HG03045 (cell line): ENCODE results near the gene PIGV.
"Not testable (repeated sequence)": the region's sequence is repeated elsewhere in the genome, so short reads cannot be mapped to it uniquely, and the experiment has no call there.

Source experiments
- ATAC-seq: cut with Tn5 transposase; IDR thresholded peaks from one replicate; pipeline ENCODE4 v1.9.1; 2021; ENCODE audit warnings: mild to moderate bottlenecking, moderate library complexity; ENCODE audit not compliant: unreplicated experiment

PIGV gene

GRCh38 chr1:26791148-26791547 is 3.4 kb downstream of the PIGV start:
- no peak for ATAC-seq

- no peak for ATAC-seq
These were observed 3.9 kb downstream of the PIGV start for GRCh38 chr1:26791626-26792025.

DNA sequence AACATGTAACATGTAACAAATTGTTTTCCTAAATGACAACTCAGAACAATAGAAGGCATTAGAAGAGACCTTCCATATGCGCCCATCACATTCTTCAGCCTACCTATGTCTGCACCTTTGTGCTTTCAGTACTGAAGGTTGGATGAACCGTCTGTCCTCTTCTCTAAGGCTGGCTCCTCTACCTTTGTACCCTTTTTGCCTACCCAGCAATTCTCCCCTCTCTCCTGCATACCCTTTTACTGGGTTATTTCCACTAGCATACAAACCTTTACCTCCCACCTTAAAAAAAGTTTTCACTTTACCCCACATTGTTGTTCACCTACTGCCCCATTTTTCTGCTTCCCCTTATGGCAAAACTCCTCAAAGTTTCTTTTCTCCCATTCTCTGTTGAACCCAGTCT is 5.2 kb downstream of the PIGV start:
- ATAC-seq, result no peak

DNA sequence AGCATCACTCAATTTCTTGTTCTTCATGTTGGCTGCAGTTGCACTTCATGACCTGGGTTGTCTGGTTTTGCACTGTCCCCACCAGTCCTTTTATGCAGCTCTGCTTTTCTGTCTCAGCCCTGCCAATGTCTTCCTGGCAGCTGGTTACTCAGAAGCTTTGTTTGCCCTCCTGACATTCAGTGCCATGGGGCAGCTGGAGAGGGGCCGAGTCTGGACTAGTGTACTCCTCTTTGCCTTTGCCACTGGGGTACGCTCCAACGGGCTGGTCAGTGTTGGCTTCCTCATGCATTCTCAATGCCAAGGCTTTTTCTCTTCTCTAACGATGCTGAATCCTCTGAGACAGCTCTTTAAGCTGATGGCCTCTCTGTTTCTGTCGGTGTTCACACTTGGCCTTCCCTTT is 6.6 kb downstream of the PIGV start:
- ATAC-seq, result no peak

GRCh38 chr1:26797627-26798026 is 9.9 kb downstream of the PIGV start:
- ATAC-seq, result no peak

DNA sequence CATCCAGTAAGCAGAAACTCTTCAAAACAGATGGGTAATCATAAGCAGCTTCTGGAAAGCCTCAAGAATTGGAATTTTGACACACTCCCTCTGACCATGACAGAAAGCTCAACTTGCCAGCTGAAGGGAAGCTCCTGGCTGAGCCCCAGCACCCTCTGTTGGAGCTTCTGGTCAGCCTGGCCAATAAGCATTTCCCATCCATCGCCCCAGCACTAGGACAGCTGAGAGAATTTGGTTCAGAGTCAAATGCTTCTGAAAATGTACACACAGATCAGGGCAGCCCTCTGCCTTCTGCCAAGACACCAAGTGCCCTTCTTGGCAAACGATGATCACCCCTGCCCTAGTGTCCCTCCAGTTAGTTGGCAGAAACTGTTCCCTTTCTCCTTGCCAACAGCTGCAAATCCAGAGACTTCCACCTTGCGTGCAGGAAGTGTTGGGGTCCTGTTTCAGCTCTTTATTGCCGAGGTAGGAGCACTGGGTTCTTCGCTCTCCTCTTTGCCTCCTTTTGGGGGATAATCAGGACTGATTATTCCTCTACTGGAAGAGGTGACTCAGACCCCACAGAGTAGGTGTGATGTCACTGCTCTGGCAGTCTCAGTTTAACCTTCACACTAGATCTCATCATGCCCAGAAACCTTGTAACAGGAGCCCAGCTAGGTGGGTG is 11.9 kb downstream of the PIGV start:
- ATAC-seq, result no peak

- ATAC-seq, result not testable (repeated sequence)
These were observed 16.2 kb downstream of the PIGV start for GRCh38 chr1:26803932-26804331.

DNA sequence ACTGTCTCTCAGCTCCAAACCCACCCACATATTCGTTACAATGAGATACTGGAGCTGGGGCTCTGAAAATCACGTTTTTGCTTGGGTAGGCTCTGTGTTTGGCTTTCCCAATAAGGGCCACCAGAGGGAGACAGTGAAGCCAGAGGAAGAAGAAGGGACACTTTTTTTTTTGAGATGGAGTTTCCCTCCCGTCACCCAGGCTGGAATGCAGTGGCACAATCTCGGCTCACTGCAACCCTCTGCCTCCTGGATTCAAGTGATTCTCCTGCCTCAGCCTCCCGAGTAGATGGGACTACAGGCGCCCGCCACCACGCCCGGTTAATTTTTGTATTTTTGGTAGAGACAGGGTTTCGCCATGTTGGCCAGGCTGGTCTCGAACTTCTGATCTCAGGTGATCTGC is 22.4 kb downstream of the PIGV start:
- not testable (repeated sequence) for ATAC-seq

GRCh38 chr1:26811057-26811456 is 23.3 kb downstream of the PIGV start:
- no peak for ATAC-seq

DNA sequence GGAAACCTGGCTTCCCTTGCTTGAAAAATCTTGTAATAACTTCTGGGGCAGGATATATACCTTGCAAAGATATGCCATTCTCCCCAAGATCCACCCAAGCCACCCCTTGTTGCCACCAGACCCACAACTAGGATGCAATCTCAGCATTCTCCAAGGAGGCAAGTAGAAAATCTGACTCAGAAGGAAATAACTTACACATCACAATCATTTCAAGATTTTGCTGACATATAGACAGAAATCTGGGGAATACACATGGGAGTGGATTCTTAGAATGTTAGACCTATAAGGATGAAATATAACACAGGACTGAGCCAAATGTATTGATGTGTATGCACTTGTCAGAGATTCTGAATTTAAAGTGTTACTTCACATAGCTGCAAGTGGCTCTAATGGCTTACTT is 24.0 kb downstream of the PIGV start:
- no peak for ATAC-seq

- no peak for ATAC-seq
These were observed 26.6 kb downstream of the PIGV start for GRCh38 chr1:26814377-26814776.

DNA sequence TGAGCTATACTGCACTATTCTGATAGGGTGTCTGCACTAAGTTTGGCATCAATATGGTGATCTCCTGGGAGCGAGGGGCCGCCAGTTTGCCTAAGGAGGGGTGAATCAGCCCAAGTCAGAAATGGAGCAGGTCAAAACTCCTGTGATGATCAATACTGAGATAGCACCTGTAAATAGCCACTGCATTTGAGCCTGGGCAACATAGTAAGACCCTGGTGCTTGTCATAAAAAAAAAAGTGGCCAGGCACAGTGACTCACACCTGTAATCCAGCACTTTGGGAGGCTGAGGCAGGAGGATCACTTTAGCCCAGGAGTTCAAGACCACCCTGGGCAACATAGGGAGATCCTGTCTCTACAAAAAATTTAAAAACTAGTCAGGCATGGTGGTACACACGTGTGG is 27.1 kb downstream of the PIGV start:
- ATAC-seq, result no peak

DNA sequence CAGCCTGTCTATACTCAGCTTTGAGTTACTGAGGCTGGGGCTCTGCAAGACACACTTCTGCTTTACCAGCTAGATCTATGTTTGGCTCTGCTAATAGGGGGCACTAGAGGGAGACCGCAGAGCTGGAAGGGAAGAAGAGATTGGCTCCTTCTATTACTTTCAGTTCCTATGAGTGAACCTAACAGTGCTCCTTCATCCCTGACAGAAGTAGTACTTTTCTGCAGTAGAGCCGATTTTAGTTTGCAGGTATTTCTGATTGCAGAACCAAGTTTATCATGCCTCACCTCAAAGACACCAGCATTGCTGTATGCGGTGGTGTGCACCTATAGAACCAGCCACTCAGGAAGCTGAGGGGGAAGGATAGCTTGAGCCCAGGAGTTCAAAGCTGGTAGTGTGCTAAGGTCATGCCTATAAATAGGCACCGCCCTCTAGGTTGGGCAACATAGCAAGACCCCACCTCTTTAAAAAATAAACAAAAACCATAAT is 33.1 kb downstream of the PIGV start:
- ATAC-seq, result peak; percentile 68

GRCh38 chr1:26822737-26823395 is 35.1 kb downstream of the PIGV start:
- ATAC-seq, result no peak

GRCh38 chr1:26824731-26825130 is 37.0 kb downstream of the PIGV start:
- ATAC-seq, result no peak

GRCh38 chr1:26826261-26827105 is 38.7 kb downstream of the PIGV start, which contains the start of gene ZDHHC18:
Gene ZDHHC18 (plus strand): TSS chr1:26826688. CDS start chr1:26826805, 117 bp downstream.
- peak; percentile 85 for ATAC-seq

GRCh38 chr1:26827106-26827604 is 39.4 kb downstream of the PIGV start:
- ATAC-seq, result no peak

DNA sequence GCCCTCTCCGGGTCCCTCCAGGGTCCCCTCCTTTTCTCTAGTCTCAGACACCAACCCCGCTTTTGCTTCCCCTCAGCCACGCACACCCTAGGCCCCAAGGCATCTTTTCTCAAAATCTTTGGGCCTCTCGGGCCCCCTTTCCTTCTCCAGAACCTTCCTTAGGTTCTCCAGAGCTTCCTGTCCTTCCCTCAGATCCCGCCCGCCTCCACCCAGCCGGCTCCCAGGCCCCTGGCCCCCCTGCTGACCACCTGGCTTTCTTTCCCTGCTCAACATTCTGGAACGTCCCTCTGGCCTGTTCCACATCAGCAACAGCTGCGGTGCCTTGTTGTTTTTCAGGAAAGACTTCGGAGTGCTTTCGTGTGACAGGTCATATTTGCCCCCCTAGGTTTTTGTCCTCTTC is 39.9 kb downstream of the PIGV start:
- no peak for ATAC-seq

DNA sequence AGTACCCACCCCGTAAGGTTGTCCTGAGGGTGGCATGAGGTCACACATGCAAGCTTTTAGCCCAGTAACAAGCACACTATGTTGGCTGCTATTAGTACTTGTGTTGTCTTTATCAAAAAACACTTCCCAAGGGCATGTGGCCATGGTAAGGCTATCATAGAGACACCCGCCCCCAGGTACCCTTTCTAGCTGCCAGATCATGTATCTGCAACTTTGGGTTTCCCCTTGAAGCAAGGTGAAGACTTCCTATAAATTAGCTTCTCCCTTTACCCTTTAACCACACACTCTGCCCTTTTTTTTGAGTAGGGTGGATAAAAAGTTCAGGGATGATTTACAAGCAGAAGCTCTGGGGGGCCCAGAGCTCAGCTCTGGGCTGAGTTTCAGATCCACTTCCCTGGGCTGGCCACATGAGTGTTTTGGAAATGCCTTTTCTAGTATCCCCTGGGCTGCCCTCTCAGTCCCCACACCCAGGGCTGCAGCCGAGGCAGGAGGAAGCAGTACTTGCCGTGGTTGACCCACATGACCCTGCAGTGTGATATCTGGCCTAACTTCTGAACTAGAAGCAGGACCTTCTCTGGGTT is 40.8 kb downstream of the PIGV start:
- no peak for ATAC-seq

DNA sequence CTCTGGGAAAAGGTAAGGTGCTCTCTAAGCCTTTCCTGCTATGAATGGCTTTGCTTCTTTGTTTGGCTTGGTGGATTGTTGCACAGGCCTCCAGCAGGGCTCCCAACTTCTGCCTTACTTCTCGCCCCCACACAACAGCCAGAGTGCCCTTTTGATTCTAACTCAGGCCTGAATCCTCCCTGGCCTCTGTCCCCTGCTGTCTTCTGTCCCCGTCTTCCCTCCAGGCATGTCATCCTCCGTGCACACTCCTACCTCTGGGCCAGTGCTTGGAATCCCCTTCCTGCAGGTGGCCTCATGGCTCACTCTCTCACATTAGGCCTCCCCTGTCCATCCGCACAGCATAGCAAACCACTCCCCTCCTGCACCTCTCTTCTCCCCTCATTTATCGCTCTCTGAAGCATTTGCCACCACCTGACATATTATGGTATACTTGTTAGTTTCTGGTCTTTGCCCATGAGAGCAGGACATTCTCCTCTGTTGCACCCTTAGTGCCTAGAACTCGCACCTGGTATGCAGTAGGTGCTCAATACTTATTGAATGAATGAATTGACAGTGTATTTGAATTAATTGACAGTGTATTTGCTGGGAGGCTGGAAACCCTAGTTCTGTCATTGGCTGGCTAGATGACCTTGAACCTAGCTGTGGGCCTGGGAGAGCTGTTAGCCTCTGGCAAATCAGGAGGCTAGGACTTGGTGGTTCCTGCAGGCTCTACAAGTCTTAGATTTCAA is 41.6 kb downstream of the PIGV start:
- no peak for ATAC-seq
